SU-DHL-6 (cell line): ENCODE data around the gene LRBA.

Source experiments
- CTCF ChIP-seq: fragments of 200-600 bp; sonication (generic); IDR thresholded peaks from one replicate; pipeline ENCODE4 v1.5.1; 2017; ENCODE audit warnings: antibody characterized with exemption, mild to moderate bottlenecking, low read length, moderate library complexity; ENCODE audit not compliant: insufficient read depth, poor library complexity, severe bottlenecking
- EZH2phosphoT487 ChIP-seq: fragments of 200-600 bp; sonication (generic), shearing (Covaris generic); conservative IDR thresholded peaks from 2 replicates; pipeline ENCODE4 v1.6.1; 2018; ENCODE audit warnings: mild to moderate bottlenecking, antibody characterized with exemption, low read length, moderate library complexity, mixed read lengths

- TF ChIP-seq CTCF (no peak), EZH2phosphoT487 (no peak)
Measured at GRCh38 chr4:150425161-150425560, 589.9 kb downstream of the LRBA start.
